GM12801 (cell line): ENCODE measurements around the gene GRAMD2A.

Experiments used
- TF ChIP-seq, protein P1 (sequence below): IDR thresholded peaks from one replicate; pipeline ENCODE4 v1.5.1; 2011; ENCODE audit warnings: control low read depth; ENCODE audit not compliant: insufficient read length; ENCODE audit errors: extremely low read depth

GRAMD2A gene

DNA sequence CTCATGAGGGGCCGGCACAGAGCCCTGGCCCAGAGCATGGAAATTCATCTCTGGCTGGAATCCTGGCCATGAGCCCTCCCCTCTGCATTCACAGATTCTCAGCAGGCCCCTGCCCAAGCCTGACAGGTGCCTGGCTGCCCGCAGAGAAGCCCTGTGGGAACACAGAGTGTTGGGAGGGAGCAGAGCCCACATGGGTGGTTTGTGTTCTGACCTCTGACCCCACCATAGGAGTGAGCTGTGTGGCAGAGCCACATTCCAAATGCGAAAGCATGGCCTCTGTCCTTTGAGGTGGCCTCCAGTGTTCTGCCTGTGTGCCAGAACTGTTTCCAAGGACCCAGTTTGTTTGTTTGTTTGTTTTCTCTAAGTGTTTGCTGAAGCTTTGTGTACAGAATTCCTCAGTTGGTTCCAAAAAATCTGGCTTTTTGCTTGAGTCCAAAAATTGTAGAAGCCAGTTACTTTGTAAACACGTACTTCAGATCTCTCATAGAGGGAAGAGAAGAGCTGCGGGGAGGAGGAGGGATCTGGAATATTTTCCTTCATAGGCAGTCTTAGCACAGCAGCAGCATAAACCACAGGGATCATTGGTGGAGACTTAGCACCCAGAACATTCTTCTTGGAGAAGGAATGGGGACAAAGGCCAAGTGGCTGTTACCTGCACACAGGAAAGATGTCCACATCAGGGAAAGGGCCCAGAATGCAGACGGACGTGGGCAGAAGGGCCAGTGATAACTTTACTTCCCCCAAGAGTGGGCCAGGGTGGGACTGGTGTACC is 36.0 kb downstream of the GRAMD2A start:
- TF ChIP-seq, protein P1, sequence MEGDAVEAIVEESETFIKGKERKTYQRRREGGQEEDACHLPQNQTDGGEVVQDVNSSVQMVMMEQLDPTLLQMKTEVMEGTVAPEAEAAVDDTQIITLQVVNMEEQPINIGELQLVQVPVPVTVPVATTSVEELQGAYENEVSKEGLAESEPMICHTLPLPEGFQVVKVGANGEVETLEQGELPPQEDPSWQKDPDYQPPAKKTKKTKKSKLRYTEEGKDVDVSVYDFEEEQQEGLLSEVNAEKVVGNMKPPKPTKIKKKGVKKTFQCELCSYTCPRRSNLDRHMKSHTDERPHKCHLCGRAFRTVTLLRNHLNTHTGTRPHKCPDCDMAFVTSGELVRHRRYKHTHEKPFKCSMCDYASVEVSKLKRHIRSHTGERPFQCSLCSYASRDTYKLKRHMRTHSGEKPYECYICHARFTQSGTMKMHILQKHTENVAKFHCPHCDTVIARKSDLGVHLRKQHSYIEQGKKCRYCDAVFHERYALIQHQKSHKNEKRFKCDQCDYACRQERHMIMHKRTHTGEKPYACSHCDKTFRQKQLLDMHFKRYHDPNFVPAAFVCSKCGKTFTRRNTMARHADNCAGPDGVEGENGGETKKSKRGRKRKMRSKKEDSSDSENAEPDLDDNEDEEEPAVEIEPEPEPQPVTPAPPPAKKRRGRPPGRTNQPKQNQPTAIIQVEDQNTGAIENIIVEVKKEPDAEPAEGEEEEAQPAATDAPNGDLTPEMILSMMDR: no peak

DNA sequence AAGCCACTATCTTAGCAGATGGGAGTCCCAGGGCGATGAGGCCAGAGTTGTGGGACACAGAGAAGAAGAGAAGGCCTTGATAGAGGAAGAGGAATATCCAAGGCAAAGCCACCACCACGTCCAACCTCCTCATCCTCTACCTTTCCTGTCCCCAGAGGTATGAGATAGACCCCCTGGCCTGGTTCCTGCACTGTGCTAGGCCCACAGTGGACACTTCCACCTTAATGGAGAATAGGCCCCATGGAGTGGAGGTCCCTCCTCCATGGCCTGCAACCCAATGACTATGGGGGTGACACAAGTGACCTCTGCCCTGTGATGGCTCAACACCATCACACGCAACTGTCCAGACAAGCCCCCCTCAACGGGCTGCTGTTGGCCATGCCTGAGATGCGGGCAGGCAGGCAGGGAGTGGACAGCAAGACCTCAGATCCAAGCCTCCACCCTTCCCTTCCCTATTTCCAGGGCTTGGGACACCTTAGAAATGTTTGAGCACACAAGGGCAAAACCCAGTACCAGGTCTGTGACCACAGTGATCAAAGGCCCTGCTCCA is 36.8 kb downstream of the GRAMD2A start:
- TF ChIP-seq, protein P1: no peak

DNA sequence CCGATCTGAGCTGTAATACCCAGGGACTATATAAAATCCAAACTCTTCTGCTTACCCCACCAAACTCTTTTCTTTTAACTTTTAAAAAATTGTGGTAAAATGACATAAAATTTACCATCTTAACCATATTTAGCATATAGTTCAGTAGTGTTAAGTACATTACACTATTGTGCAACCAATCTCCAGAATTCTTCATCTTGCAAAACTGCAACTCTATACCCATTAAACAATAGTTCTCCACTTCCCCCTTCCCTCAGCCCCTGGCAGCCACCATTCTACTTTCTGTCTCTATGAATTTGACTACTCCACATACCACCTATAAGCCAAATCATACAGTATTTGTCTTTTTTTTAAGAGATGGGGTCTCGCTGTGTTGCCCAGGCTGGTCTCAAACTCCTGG is 40.7 kb downstream of the GRAMD2A start:
- TF ChIP-seq, protein P1: no peak

DNA sequence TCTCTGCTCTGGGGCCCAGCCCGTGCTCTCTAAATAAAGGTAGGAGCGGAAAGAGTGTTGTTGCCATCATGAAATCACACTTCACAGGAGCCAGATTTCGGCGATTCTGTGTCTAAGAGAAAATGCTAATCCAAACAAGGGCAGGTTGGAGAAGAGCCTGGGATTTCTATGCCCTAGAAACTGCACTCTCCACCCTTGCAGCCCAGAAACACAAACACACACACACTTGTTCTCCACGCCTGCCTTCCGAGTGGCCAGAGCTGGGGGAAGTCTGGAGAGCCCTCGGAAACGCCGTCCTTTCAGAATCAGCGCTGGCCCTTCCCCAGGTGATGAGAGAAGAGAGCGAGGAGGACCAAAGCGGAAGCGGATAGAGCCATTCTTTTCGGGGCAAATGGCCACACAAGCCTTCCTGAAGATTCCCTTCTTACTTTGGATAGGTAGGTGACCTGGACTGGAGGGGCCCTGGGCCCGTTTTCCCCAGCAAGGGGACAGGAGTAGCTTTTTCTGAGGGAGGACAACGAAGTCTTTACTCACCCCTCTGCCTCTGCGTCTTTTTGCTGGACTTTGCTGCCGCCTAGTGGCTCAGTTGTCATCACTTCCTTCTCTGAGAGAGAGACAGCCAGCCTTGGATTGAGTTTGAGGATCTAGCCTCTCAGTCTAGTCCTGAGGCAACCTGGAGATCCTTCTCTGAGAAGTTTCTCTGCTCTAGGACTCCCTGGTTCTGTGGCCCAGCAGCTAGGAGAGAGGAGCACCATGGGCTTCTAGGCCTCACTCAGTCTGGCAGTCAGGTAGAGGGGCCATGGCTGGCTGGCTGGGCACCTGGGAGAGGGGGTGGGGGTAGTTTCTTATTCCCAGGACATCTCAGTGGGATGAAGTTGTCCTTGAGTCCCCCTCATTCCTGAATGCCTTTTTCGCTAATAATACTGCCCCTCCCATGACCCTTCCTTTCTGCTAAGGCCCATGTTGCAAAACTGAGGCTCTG is 41.7 kb downstream of the GRAMD2A start:
- TF ChIP-seq, protein P1: peak; percentile 84

DNA sequence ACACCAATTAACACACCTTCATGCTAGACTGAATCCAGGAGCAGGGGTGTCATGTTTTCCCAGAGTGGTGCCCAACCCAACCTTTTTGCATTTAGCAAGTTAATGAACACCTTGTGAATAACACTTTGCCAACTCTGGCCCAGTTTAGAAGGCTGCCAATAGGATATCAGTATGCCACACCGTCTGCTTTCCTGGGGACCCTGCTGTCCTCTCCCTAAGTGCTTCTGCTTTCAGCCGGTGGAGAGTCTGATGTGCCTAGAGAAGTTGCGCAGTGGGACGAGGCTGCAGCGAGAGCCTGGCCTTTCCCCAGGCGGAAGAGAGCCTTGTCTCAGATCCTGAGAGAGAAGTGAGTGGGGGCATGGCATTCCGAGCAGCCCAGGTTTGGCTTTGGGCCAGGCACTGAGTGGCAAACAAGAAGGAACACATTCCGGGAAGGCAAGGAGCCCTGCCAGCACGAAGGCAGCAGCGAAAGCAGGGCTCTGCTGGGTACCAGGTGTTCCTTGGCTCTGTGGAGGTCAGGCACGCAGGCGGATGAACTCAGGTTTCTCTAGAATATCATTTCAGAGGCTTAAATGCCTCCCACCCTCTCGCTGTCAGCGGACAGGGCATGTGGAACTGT is 42.5 kb downstream of the GRAMD2A start:
- TF ChIP-seq, protein P1: no peak

DNA sequence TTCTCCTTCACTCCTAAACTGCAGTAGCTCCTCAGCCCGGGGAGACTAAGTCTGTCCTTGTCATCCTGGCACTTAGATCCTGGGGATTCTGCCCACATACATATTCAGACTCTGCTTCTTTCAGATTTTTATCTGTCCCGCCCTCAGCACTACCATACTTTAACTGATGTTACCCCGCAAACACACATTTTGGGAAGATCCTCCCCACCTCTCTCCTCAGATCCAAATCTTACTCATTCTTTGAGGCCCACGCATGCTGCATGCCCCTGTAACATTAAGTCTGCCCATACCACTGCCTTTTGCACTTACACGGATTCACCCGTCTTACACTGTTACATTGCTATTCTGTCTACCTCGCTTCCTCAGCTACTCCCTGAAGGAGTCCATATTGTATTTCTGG is 43.3 kb downstream of the GRAMD2A start:
- TF ChIP-seq, protein P1: no peak
